K562 (cell line): ENCODE data around the gene TCF15. TPM values are rescaled to one million over a fixed set of nuclear protein-coding genes. Genes with fewer than 3 reads are reported as not detected.

Experiments
- ATAC-seq: fragments of 200-7000 bp; cut with Tn5 transposase; 3 replicates; pipeline ENCODE4 v1.9.1; 2020; ENCODE audit warnings: moderate library complexity
- BruUV-seq: library from RNA; stranded (reverse); fragments of 400-500 nt; replicated peaks from 2 replicates; lab custom pipeline; 2021; lab: Mats Ljungman, UMichigan
- CTCF ChIA-PET: fragments of 300-600 bp; formaldehyde crosslinking; extraction: SDS; loops from one replicate; lab custom pipeline; 2021; ENCODE audit warnings: low intra/inter-chr PET ratio; lab: Yijun Ruan, JAX
- POLR2A ChIA-PET: fragments of 300-600, 350-650 bp; sonication (Branson Sonifier 250); formaldehyde crosslinking; extraction: SDS; loops from one replicate; lab custom pipeline; 2021; ENCODE audit warnings: antibody characterized with exemption, inconsistent platforms; lab: Yijun Ruan, JAX
- DNase-seq, 4 experiments: peaks; one replicate each; pipeline versions ENCODE4 v3.0.0 to v3.0.0-alpha.2; 2011 to 2018; ENCODE audit warnings: low spot score in 3 of 4, mixed read lengths in 3 of 4; ENCODE audit errors: extremely low read depth in 1 of 4
- FAIRE-seq: peaks from 2 replicates; lab custom pipeline; 2011; peaks lifted over from hg19 to GRCh38; lab: Jason Lieb, UNC
- H2AFZ ChIP-seq: 2 replicates; pipeline ENCODE4 v1.6.0; 2011; ENCODE audit warnings: low read depth, low read length, control low read depth, inconsistent platforms
- H3K27ac ChIP-seq: fragments of 200-600 bp; 3 replicates; pipeline ENCODE4 v1.8.0; 2011; ENCODE audit warnings: low read depth, mild to moderate bottlenecking, control low read depth, inconsistent platforms, low read length, moderate library complexity, mixed read lengths; ENCODE audit errors: extremely low read depth
- H3K27me3 ChIP-seq, 2 experiments: fragments of 300-600 bp in 1 of 2; 2 replicates in 1 of 2; 3 replicates in 1 of 2; pipeline versions ENCODE4 v1.6.0 to v1.8.0; 2011; ENCODE audit warnings: inconsistent platforms in 2 of 2, low read length in 2 of 2, mild to moderate bottlenecking in 1 of 2, mixed read lengths in 1 of 2, moderate library complexity in 1 of 2; ENCODE audit not compliant: control insufficient read depth in 2 of 2, insufficient read depth in 2 of 2
- H3K36me3 ChIP-seq: fragments of 300-600 bp; 3 replicates; pipeline ENCODE4 v1.8.0; 2011; ENCODE audit warnings: mild to moderate bottlenecking, low read length, inconsistent platforms; ENCODE audit not compliant: control insufficient read depth, insufficient read depth
- H3K4me1 ChIP-seq, 2 experiments: fragments of 200-600 bp in 1 of 2; replicated peaks in 1 of 2; 2 replicates in 1 of 2; 3 replicates in 1 of 2; pipeline versions ENCODE4 v1.5.1 to v1.8.0; 2011; ENCODE audit warnings: inconsistent platforms in 2 of 2, low read length in 2 of 2, mild to moderate bottlenecking in 1 of 2, mixed read lengths in 1 of 2, moderate library complexity in 1 of 2; ENCODE audit not compliant: control insufficient read depth in 2 of 2, insufficient read depth in 2 of 2
- H3K4me2 ChIP-seq: 2 replicates; pipeline ENCODE4 v1.6.1; 2011; ENCODE audit warnings: low read length, control low read depth, inconsistent platforms, mixed read lengths; ENCODE audit not compliant: insufficient read depth
- H3K4me3 ChIP-seq: fragments of 200-600 bp; sonication (generic), shearing (Covaris generic); 2 replicates; pipeline ENCODE4 v1.5.1; 2016; ENCODE audit warnings: control low read depth, inconsistent platforms
- H3K79me2 ChIP-seq: fragments of 200-600 bp; 3 replicates; pipeline ENCODE4 v1.8.0; 2011; ENCODE audit warnings: low read length, inconsistent platforms; ENCODE audit not compliant: control insufficient read depth, insufficient read depth
- H3K9ac ChIP-seq, 2 experiments: 2 replicates each; pipeline versions ENCODE4 v1.6.0 to v1.6.1; 2011; ENCODE audit warnings: low read depth in 2 of 2, low read length in 2 of 2, control low read depth in 1 of 2, inconsistent platforms in 1 of 2, mild to moderate bottlenecking in 1 of 2, mixed read lengths in 1 of 2; ENCODE audit not compliant: insufficient read depth in 1 of 2
- H3K9me1 ChIP-seq: one replicate; pipeline ENCODE4 v1.6.0; 2011; ENCODE audit warnings: inconsistent platforms, mild to moderate bottlenecking, low read length, moderate library complexity; ENCODE audit not compliant: control insufficient read depth, insufficient read depth
- H3K9me3 ChIP-seq: replicated peaks from 2 replicates; pipeline ENCODE4 v1.5.1; 2011; ENCODE audit warnings: low read depth, low read length, inconsistent platforms; ENCODE audit not compliant: control insufficient read depth, insufficient read depth
- H4K20me1 ChIP-seq: replicated peaks from 2 replicates; pipeline ENCODE4 v1.6.1; 2011; ENCODE audit warnings: low read length, inconsistent platforms, mixed read lengths; ENCODE audit not compliant: control insufficient read depth, insufficient read depth
- BCOR ChIP-seq: fragments of 450-650 bp; IDR thresholded peaks from 2 replicates; pipeline ENCODE4 v1.6.1; 2016
- KDM1A ChIP-seq, 2 experiments: fragments of 450-650 bp; IDR thresholded peaks; 2 replicates each; pipeline ENCODE4 v1.6.1; 2016; ENCODE audit warnings: mild to moderate bottlenecking in 2 of 2
- LEF1 ChIP-seq: fragments of 450-650 bp; IDR thresholded peaks from 2 replicates; pipeline ENCODE4 v1.6.1; 2016; ENCODE audit warnings: mild to moderate bottlenecking
- MTF1 ChIP-seq: fragments of 250-450 bp; sonication (Bioruptor Pico); IDR thresholded peaks from 2 replicates; pipeline ENCODE4 v1.9.0; 2021; ENCODE audit warnings: moderate library complexity, mild to moderate bottlenecking, inconsistent platforms, borderline replicate concordance
- PREB ChIP-seq: sonication (generic); formaldehyde crosslinking; IDR thresholded peaks from 2 replicates; pipeline ENCODE4 v1.8.1; 2023; ENCODE audit warnings: mild to moderate bottlenecking, missing genetic modification reagents
- RFX5 ChIP-seq: IDR thresholded peaks from 2 replicates; pipeline ENCODE4 v1.6.1; 2011; ENCODE audit warnings: low read depth, mild to moderate bottlenecking, improper control_type of control experiment, low read length
- SIN3B ChIP-seq: fragments of 450-650 bp; IDR thresholded peaks from 2 replicates; pipeline ENCODE4 v1.6.1; 2017; ENCODE audit warnings: low read depth, mild to moderate bottlenecking, moderate library complexity
- ZFP36 ChIP-seq: fragments of 150-350 bp; IDR thresholded peaks from 2 replicates; pipeline ENCODE4 v1.6.1; 2018; ENCODE audit warnings: low read length, low read depth; ENCODE audit not compliant: partially characterized antibody
- ZNF274 ChIP-seq: IDR thresholded peaks from 2 replicates; pipeline ENCODE4 v1.6.1; 2011; ENCODE audit warnings: low read depth, mild to moderate bottlenecking, low read length, moderate library complexity, borderline replicate concordance
- WGBS: fragments of 100-300 bp; shearing (Covaris generic); methylation state at CpG from one replicate; pipeline ENCODE4 v1.1.6; 2016; ENCODE audit warnings: low coverage, mixed read lengths; ENCODE audit not compliant: insufficient coverage; ENCODE audit errors: missing lambda C conversion rate; 5-methylcytosine and 5-hydroxymethylcytosine counted together
- in situ Hi-C: fragments of 300-500 bp; cut with MboI; formaldehyde crosslinking; loops from 4 replicates; pipeline ENCODE4 v1.15.0; 2018; ENCODE audit warnings: inconsistent platforms, mixed read lengths
- intact Hi-C: fragments of 100-400 bp; cut with micrococcal nuclease; formaldehyde crosslinking; loops from 2 replicates; pipeline ENCODE4 v1.14.2; 2022
- polyA plus RNA-seq, 8 experiments: library from polyadenylated mRNA; depleted of rRNA in 4 of 8; stranded (reverse) in 5 of 8; unstranded in 3 of 8; fragments of >200 nt; fragmentation: Nextera tagmentation in 2 of 8; fragmentation: Illumina TruSeq in 1 of 8; extraction: Ambion mirVana in 2 of 8; extraction: Trizol in 1 of 8; gene quantifications; 2 replicates each; pipeline versions ENCODE4 v1.2.1 to v1.2.3, GENCODE V29; 2011 to 2014; ENCODE audit warnings: inconsistent platforms in 1 of 8, missing spikeins in 1 of 8
- total RNA-seq, 7 experiments: library from RNA; depleted of rRNA in 6 of 7; stranded (reverse); fragments of >200 nt in 6 of 7; fragmentation: Illumina TruSeq in 2 of 7; extraction: Trizol in 2 of 7; gene quantifications; 2 replicates each; pipeline versions ENCODE4 v1.2.1 to v1.2.3, GENCODE V29; 2011 to 2021; ENCODE audit warnings: low replicate concordance in 1 of 7
- TF ChIP-seq, protein P1 (sequence below): fragments of 250-450 bp; sonication (Bioruptor Pico); IDR thresholded peaks from 2 replicates; pipeline ENCODE4 v1.8.0; 2022; ENCODE audit warnings: inconsistent platforms
- TF ChIP-seq, protein P2 (sequence below), 2 experiments: fragments of 450-650 bp; conservative IDR thresholded peaks; 2 replicates each; pipeline ENCODE4 v1.6.1; 2017; ENCODE audit warnings: mild to moderate bottlenecking in 2 of 2, moderate library complexity in 2 of 2
- TF ChIP-seq, protein P3 (sequence below): fragments of 250-450 bp; sonication (Bioruptor Pico); IDR thresholded peaks from 2 replicates; pipeline ENCODE4 v1.5.0; 2020; ENCODE audit warnings: mild to moderate bottlenecking

Gene TCF15
- total and polyA plus RNA-seq, 9 of the 15 experiments (the other 6 are each of a cell fraction or from before 2014, with no cell fraction given): 0.04 to 5.0 (median 1.2) TPM

DNA sequence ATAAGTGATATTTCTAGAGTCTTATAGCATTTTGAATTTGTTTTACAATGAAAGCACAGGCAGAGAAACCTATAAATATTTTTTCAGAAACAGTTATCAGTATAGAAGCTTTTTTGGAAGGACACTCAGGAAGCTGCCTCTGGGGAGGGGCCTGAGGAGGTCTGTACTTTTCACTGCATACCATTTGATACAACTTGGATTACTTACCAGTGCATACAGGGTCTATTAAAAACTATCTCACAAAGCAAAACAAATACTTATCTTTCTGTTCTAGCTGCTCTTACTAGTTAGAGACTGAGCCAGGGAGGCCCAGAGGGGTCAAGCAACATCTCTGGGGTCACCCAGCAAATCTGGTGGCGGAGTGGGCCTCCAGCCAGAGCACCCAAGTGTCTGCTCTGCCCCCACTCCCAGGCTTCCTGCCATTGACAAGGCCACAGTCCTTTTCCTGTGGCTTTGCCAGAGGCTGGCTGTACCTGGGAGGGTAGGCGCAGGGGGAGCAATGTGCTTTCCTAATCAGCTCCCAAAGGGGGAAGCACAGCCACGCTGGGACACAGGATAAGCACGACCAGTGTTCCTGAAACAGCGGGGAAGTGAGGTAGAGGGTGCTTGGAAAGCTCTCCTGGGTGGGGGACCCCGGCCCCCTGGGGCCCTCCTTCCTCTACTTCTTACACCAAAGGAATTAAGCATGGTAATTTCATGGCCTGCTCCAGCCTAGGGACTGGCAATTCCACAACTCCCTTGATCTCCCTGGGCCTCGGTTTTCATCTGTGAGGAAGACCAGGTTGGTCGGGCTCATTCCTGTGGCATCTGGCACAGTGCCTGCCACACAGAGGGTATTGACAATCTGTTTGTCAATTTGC, 7.8 kb downstream of the TCF15 start:
- Histone ChIP-seq H3K79me2 (no peaks in the 10 kb centered on the region), H3K27me3 (no peaks in the 10 kb centered on the region), H3K9ac (peak overlapping the region in 1 of 2 experiments; percentile 20; a peak in 2 of 4 replicates), H4K20me1 (no peaks in the 10 kb centered on the region), H3K4me3 (no peak overlapping the region), H3K4me2 (no peak overlapping the region), H3K4me1 (peaks cover 0 to 18% of the 10 kb centered on the region in 2 experiments; a peak in 2 of 5 replicates), H3K27ac (no peak overlapping the region), H2AFZ (no peak overlapping the region), H3K36me3 (no peaks in the 10 kb centered on the region), H3K9me1 (no peaks in the 10 kb centered on the region), H3K9me3 (no peaks in the 10 kb centered on the region)
- CTCF ChIA-PET: no interaction called here
- no TSS peak for BruUV-seq
- FAIRE-seq (no peak), ATAC-seq (no peak), DNase-seq (no peak)
- in situ Hi-C loops (no loop called here), intact Hi-C loops (no loop called here)
- POLR2A ChIA-PET: interaction anchor here (0.6 kb wide), 1 partner anchor 207 kb away, joined by 3 read pairs; no protein-coding TSS in a partner anchor
- TF ChIP-seq, protein P1, sequence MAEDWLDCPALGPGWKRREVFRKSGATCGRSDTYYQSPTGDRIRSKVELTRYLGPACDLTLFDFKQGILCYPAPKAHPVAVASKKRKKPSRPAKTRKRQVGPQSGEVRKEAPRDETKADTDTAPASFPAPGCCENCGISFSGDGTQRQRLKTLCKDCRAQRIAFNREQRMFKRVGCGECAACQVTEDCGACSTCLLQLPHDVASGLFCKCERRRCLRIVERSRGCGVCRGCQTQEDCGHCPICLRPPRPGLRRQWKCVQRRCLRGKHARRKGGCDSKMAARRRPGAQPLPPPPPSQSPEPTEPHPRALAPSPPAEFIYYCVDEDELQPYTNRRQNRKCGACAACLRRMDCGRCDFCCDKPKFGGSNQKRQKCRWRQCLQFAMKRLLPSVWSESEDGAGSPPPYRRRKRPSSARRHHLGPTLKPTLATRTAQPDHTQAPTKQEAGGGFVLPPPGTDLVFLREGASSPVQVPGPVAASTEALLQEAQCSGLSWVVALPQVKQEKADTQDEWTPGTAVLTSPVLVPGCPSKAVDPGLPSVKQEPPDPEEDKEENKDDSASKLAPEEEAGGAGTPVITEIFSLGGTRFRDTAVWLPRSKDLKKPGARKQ: no peak
- peak; percentile 59 for TF ChIP-seq ZFP36
- TF ChIP-seq PREB: no peak
- TF ChIP-seq KDM1A (IDR thresholded peaks at IDR 0.05): 0 out of 4 replicates have a peak, but pooled peaks of 1 of the 2 experiments have one; percentile 9
- TF ChIP-seq MTF1: no peak
- TF ChIP-seq ZNF274: no peak
- no peak for TF ChIP-seq SIN3B
- TF ChIP-seq, protein P2, sequence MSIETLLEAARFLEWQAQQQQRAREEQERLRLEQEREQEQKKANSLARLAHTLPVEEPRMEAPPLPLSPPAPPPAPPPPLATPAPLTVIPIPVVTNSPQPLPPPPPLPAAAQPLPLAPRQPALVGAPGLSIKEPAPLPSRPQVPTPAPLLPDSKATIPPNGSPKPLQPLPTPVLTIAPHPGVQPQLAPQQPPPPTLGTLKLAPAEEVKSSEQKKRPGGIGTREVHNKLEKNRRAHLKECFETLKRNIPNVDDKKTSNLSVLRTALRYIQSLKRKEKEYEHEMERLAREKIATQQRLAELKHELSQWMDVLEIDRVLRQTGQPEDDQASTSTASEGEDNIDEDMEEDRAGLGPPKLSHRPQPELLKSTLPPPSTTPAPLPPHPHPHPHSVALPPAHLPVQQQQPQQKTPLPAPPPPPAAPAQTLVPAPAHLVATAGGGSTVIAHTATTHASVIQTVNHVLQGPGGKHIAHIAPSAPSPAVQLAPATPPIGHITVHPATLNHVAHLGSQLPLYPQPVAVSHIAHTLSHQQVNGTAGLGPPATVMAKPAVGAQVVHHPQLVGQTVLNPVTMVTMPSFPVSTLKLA (conservative IDR thresholded peaks at IDR 0.05): no peak
- peak; percentile 49 for TF ChIP-seq BCOR
- TF ChIP-seq, protein P3, sequence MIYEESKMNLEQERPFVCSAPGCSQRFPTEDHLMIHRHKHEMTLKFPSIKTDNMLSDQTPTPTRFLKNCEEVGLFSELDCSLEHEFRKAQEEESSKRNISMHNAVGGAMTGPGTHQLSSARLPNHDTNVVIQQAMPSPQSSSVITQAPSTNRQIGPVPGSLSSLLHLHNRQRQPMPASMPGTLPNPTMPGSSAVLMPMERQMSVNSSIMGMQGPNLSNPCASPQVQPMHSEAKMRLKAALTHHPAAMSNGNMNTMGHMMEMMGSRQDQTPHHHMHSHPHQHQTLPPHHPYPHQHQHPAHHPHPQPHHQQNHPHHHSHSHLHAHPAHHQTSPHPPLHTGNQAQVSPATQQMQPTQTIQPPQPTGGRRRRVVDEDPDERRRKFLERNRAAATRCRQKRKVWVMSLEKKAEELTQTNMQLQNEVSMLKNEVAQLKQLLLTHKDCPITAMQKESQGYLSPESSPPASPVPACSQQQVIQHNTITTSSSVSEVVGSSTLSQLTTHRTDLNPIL (CRISPR knock-in tag): no peak
- TF ChIP-seq LEF1: no peak
- no peak for TF ChIP-seq RFX5
- WGBS: 41% methylated on average over 6 of the region's 8 CpGs
